CD4-positive, alpha-beta T cell treated with Interferon gamma for 1 hour (primary cell): ENCODE measurements around the gene LYL1.

Experiments
- DNase-seq: peaks from one replicate; pipeline ENCODE4 v3.0.0-alpha.2; 2020

LYL1 gene

GRCh38 chr19:13128583-13128982 lies 25.9 kb upstream of the LYL1 start:
- DNase-seq: no peak

- no peak for DNase-seq
Measured at GRCh38 chr19:13127811-13128575, 25.3 kb upstream of the LYL1 start.

GRCh38 chr19:13127051-13127450 lies 24.4 kb upstream of the LYL1 start:
- no peak for DNase-seq

- no peak for DNase-seq
Measured at GRCh38 chr19:13122980-13123957, 20.6 kb upstream of the LYL1 start.

GRCh38 chr19:13122275-13122878 lies 19.7 kb upstream of the LYL1 start:
- peak; percentile 28 for DNase-seq

- DNase-seq: peak; percentile 19
Measured at GRCh38 chr19:13121551-13122274, 19.1 kb upstream of the LYL1 start.

GRCh38 chr19:13120817-13121216 lies 18.2 kb upstream of the LYL1 start:
- DNase-seq: no peak

GRCh38 chr19:13120031-13120430 lies 17.4 kb upstream of the LYL1 start:
- DNase-seq: no peak

GRCh38 chr19:13119627-13120026 lies 17.0 kb upstream of the LYL1 start:
- no peak for DNase-seq

GRCh38 chr19:13118424-13119193 lies 16.0 kb upstream of the LYL1 start:
- peak; percentile 18 for DNase-seq

- peak; percentile 91 for DNase-seq
Measured at GRCh38 chr19:13117772-13118423, 15.2 kb upstream of the LYL1 start, which contains the start of gene NACC1. TSS of gene NACC1 (plus strand) at chr19:13118264. CDS start at chr19:13135208, 16,944 bp downstream.

- no peak for DNase-seq
Measured at GRCh38 chr19:13117176-13117771, 14.6 kb upstream of the LYL1 start.

GRCh38 chr19:13116282-13117175 lies 13.9 kb upstream of the LYL1 start, which contains the start of gene TRMT1:
TSS of gene TRMT1 (minus strand) at chr19:13116740. CDS start at chr19:13116399, 341 bp downstream.
- DNase-seq: peak; percentile 85

GRCh38 chr19:13115936-13116281 lies 13.3 kb upstream of the LYL1 start:
- DNase-seq: no peak

GRCh38 chr19:13112555-13112954 lies 9.9 kb upstream of the LYL1 start:
- no peak for DNase-seq

- no peak for DNase-seq
Measured at GRCh38 chr19:13110099-13110610, 7.5 kb upstream of the LYL1 start.

- no peak for DNase-seq
Measured at GRCh38 chr19:13109361-13110098, 6.9 kb upstream of the LYL1 start.

- no peak for DNase-seq
Measured at GRCh38 chr19:13104848-13105711, 2.4 kb upstream of the LYL1 start.
